ENCODE results near the gene RFLNA. TPM values are rescaled to one million over a fixed set of nuclear protein-coding genes. Genes with fewer than 3 reads are reported as not detected.
A peak's percentile ranks its signal among the peaks of the same experiment; 100 is the strongest.

Gene RFLNA
- total RNA-seq, 1 donor from 2014 or later: 1.4 TPM

DNA sequence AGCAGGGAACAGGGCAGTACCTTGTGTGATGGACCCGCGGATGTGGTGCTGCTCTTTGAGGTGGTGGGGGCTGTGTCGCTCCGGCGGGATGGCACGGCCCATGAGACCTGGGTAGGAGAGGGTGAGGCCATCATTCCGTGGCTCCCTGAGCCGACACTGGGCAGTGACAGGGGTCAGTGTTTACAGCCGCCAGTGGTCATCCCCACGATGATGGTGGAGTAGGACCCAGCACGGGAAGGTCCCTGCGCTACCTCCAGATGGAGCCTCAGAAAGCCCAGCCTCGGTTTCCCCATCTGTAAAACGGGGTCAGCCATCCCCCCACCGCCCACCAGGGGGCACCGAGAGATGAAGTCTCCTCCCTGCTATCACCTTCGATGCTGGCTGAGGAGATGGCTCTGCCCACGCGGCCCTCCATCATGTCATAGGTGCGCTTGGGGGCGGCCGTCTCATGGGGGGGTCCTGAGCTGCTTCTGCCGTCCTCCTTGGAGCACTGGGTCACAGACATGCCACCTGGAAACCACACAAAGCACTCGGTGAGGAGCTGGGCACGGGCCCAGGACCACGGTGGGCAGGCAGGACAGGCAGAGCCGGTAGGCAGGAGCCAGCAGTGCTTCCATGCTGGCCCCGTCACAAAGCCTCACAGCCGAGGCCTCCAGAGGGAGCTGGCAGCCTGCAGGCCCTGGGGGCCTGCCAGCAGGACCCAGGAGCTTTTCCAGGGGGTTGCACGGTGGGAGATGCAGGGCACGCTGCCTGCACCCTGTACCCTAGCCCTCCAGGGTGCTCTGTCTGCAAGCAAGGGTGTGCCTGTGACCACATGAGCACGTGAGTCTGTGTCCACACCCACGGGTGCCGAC, 53.1 kb downstream of the RFLNA start:
- TF ChIP-seq EZH2phosphoT487 (IDR thresholded peaks at IDR 0.05) (no peak), CTCF (IDR thresholded peaks at IDR 0.05) (peak; percentile 58)
- Mint-ChIP-seq H3K36me3 (peaks cover 11% of the 10 kb centered on the region), H3K4me1 (peaks cover 15% of the 10 kb centered on the region), H3K4me3 (no peak overlapping the region), H3K9me3 (no peaks in the 10 kb centered on the region), H3K27me3 (ENCODE audit: insufficient read depth, low read depth) (peaks cover 4% of the 10 kb centered on the region), H3K27ac (peak overlapping the region; percentile 78)
- Histone ChIP-seq H3K4me2 (no peak overlapping the region), H3K9ac (no peak overlapping the region), H2AFZ (replicated peaks) (no peak overlapping the region), H3K4me1 (peaks cover 6% of the 10 kb centered on the region), H4K20me1 (ENCODE audit: low read depth) (no peaks in the 10 kb centered on the region), H3K4me3 (no peak overlapping the region), H3K79me2 (ENCODE audit: low read depth) (no peaks in the 10 kb centered on the region), H3K27me3 (no peaks in the 10 kb centered on the region), H3K9me3 (ENCODE audit: low read depth) (no peaks in the 10 kb centered on the region), H3K36me3 (no peaks in the 10 kb centered on the region), H3K27ac (no peak overlapping the region), H3F3A (ENCODE audit: low read depth) (no peaks in the 10 kb centered on the region)
- peak; percentile 24 for DNase-seq (ENCODE audit: low spot score)

DNA sequence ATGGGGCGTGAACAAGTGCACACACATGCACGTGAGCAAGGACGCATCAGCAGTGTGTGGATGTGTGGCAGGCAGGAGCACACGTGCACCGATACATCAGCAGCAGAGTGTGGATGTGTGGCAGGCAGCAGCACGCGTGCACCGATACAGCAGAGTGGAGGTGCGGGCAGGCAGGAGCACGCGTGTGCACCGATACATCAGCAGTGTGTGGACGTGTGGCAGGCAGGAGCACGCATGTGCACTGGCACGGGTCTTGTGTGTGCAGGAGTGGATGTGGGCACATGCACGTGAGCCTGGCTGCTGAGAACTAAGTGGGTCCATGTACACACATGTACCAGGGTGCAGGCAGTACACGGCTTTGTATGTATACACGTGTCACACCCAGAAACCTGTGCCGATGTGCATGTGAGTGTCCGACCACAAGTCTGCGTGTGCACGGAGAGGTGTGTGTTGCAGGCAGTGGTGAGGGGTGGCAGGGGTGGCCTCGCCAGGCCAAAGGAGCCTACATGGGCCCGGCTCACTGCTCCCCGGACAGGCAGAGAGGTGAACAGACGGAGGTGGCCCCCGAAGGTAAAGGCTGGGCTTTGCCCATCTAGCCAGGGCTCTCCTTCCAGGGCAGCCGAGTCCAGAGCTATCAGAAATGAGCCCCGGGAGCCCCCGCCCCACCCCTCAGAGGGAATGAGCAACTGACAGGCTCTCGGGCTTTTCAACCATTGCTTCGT, 53.9 kb downstream of the RFLNA start:
- Mint-ChIP-seq H3K36me3 (peaks cover 11% of the 10 kb centered on the region), H3K9me3 (no peaks in the 10 kb centered on the region), H3K27ac (peak overlapping the region; percentile 78), H3K4me1 (peaks cover 13% of the 10 kb centered on the region), H3K4me3 (no peak overlapping the region), H3K27me3 (ENCODE audit: insufficient read depth, low read depth) (peaks cover 6% of the 10 kb centered on the region)
- Histone ChIP-seq H3K4me1 (peaks cover 4% of the 10 kb centered on the region), H3K4me2 (no peak overlapping the region), H3F3A (ENCODE audit: low read depth) (no peaks in the 10 kb centered on the region), H3K79me2 (ENCODE audit: low read depth) (no peaks in the 10 kb centered on the region), H3K27me3 (no peaks in the 10 kb centered on the region), H2AFZ (replicated peaks) (no peak overlapping the region), H3K27ac (no peak overlapping the region), H4K20me1 (ENCODE audit: low read depth) (no peaks in the 10 kb centered on the region), H3K9me3 (ENCODE audit: low read depth) (no peaks in the 10 kb centered on the region), H3K9ac (no peak overlapping the region), H3K36me3 (no peaks in the 10 kb centered on the region), H3K4me3 (no peak overlapping the region)
- no peak for TF ChIP-seq EZH2 (IDR thresholded peaks at IDR 0.05)
- TF ChIP-seq CTCF (IDR thresholded peaks at IDR 0.05): no peak
- no peak for TF ChIP-seq EZH2phosphoT487 (IDR thresholded peaks at IDR 0.05)
- no peak for DNase-seq (ENCODE audit: low spot score)

DNA sequence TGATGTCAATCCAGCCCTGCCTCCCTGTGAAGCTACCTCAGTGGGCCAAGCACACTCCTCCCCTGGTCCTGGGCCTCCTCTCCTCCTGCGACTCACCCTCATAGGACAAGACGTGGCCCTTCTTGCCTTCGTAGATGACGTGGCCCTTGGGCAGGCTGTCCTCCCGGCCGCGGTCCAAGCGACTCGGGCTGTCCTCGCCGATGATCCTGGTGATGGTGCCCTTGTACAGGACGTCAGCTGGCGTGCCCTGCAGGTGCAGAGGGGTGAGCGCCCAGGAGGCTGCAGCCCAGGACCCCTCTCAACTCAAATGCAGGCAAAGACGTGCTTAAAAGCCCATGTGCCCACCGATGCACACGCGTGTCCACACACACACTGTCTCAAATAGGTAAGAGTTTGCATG, 55.6 kb downstream of the RFLNA start:
- no peak overlapping the region for H3K27ac ChIP-seq
- Mint-ChIP-seq H3K27me3 (ENCODE audit: insufficient read depth, low read depth) (peaks cover 6% of the 10 kb centered on the region), H3K4me3 (no peak overlapping the region), H3K36me3 (peaks cover 11% of the 10 kb centered on the region), H3K4me1 (peaks cover 5% of the 10 kb centered on the region), H3K27ac (no peak overlapping the region), H3K9me3 (no peaks in the 10 kb centered on the region)
- H3K4me1 ChIP-seq: no peaks in the 10 kb centered on the region
- H3K9ac ChIP-seq: no peak overlapping the region
- H3K9me3 ChIP-seq (ENCODE audit: low read depth): no peaks in the 10 kb centered on the region
- H3K4me2 ChIP-seq: no peak overlapping the region
- DNase-seq (ENCODE audit: low spot score): no peak
- H3F3A ChIP-seq (ENCODE audit: low read depth): no peaks in the 10 kb centered on the region
- no peak overlapping the region for H3K4me3 ChIP-seq
- H4K20me1 ChIP-seq (ENCODE audit: low read depth): no peaks in the 10 kb centered on the region
- H3K79me2 ChIP-seq (ENCODE audit: low read depth): no peaks in the 10 kb centered on the region
- H2AFZ ChIP-seq (replicated peaks): no peak overlapping the region
- H3K36me3 ChIP-seq: no peaks in the 10 kb centered on the region
- H3K27me3 ChIP-seq: no peaks in the 10 kb centered on the region
- TF ChIP-seq CTCF (IDR thresholded peaks at IDR 0.05) (no peak), EZH2phosphoT487 (IDR thresholded peaks at IDR 0.05) (no peak), EZH2 (IDR thresholded peaks at IDR 0.05) (no peak)
